OCI-LY7 (cell line): ENCODE data around the gene CNOT10. TPM values are rescaled to one million over a fixed set of nuclear protein-coding genes. Genes with fewer than 3 reads are reported as not detected.
"Not testable (repeated sequence)": the region's sequence is repeated elsewhere in the genome, so short reads cannot be mapped to it uniquely, and the experiment has no call there.

Source experiments
- BruUV-seq: library from RNA; stranded (reverse); fragments of 400-500 nt; replicated peaks from 2 replicates; lab custom pipeline; 2021; lab: Mats Ljungman, UMichigan
- CTCF ChIA-PET: fragments of 300-600 bp; sonication (Branson Sonifier 250); formaldehyde crosslinking; loops from one replicate; lab custom pipeline; 2022; ENCODE audit warnings: antibody characterized with exemption; ENCODE audit not compliant: unreplicated experiment; lab: Charles Lee
- POLR2A ChIA-PET: fragments of 300-600 bp; sonication (Branson Sonifier 250); formaldehyde crosslinking; loops from one replicate; lab custom pipeline; 2022; ENCODE audit warnings: antibody characterized with exemption; lab: Charles Lee
- DNase-seq: peaks from one replicate; pipeline ENCODE4 v3.0.0-alpha.2; 2015; ENCODE audit warnings: low spot score
- H2AFZ ChIP-seq: fragments of 200-600 bp; sonication (generic), shearing (Covaris generic); 2 replicates; pipeline ENCODE4 v1.6.1; 2014; ENCODE audit warnings: mild to moderate bottlenecking, antibody characterized with exemption, low read length, moderate library complexity
- H3K27ac ChIP-seq: fragments of 200-600 bp; sonication (generic); 2 replicates; pipeline ENCODE4 v1.5.1; 2014; ENCODE audit warnings: mixed run types, low read depth, mild to moderate bottlenecking, moderate library complexity, low read length, inconsistent platforms; ENCODE audit not compliant: poor library complexity, severe bottlenecking
- H3K36me3 ChIP-seq: fragments of 200-600 bp; sonication (generic); 2 replicates; pipeline ENCODE4 v1.6.1; 2014; ENCODE audit warnings: mild to moderate bottlenecking, antibody characterized with exemption, low read length, moderate library complexity, mixed read lengths; ENCODE audit not compliant: insufficient read depth
- H3K4me1 ChIP-seq: fragments of 200-600 bp; sonication (generic); 2 replicates; pipeline ENCODE4 v1.5.1; 2014; ENCODE audit warnings: mild to moderate bottlenecking, low read length; ENCODE audit not compliant: insufficient read depth, poor library complexity, severe bottlenecking
- H3K4me2 ChIP-seq: fragments of 200-600 bp; sonication (generic); 2 replicates; pipeline ENCODE4 v1.6.1; 2014; ENCODE audit warnings: mild to moderate bottlenecking, low read length
- H3K4me3 ChIP-seq: fragments of 200-600 bp; sonication (generic); 2 replicates; pipeline ENCODE4 v1.5.1; 2014; ENCODE audit warnings: mild to moderate bottlenecking, low read depth, low read length; ENCODE audit not compliant: poor library complexity, severe bottlenecking
- H3K79me2 ChIP-seq: fragments of 200-600 bp; sonication (generic); 2 replicates; pipeline ENCODE4 v1.6.1; 2016; ENCODE audit warnings: low read depth, mild to moderate bottlenecking, low read length, moderate library complexity, mixed read lengths; ENCODE audit not compliant: insufficient read depth
- H3K9me2 ChIP-seq: fragments of 200-600 bp; sonication (generic); 2 replicates; pipeline ENCODE4 v1.6.1; 2016; ENCODE audit warnings: mild to moderate bottlenecking, low read length, mixed read lengths; ENCODE audit not compliant: insufficient read depth
- H3K9me3 ChIP-seq: fragments of 200-600 bp; sonication (generic); 2 replicates; pipeline ENCODE4 v1.6.1; 2014; ENCODE audit warnings: mild to moderate bottlenecking, mixed run types, low read length, mixed read lengths
- H4K20me1 ChIP-seq: fragments of 200-600 bp; sonication (generic); 2 replicates; pipeline ENCODE4 v1.6.1; 2014; ENCODE audit warnings: mild to moderate bottlenecking, antibody characterized with exemption, low read length, moderate library complexity, mixed read lengths; ENCODE audit not compliant: insufficient read depth
- EZH2phosphoT487 ChIP-seq: fragments of 200-600 bp; sonication (generic); IDR thresholded peaks from 2 replicates; pipeline ENCODE4 v1.6.1; 2018; ENCODE audit warnings: low read depth, borderline replicate concordance, mild to moderate bottlenecking, mixed run types, antibody characterized with exemption, low read length, moderate library complexity, mixed read lengths
- intact Hi-C: fragments of 100-400 bp; cut with micrococcal nuclease; formaldehyde crosslinking; loops from one replicate; pipeline ENCODE4 v1.10.0; 2022; ENCODE audit not compliant: unreplicated experiment
- total RNA-seq, 2 experiments: library from RNA; depleted of rRNA in 1 of 2; stranded (reverse); fragments of >200 nt in 1 of 2; shearing (Covaris generic) in 1 of 2; gene quantifications; 2 replicates each; pipeline ENCODE4 v1.2.3, GENCODE V29; 2014 to 2022
- TF ChIP-seq, protein P1 (sequence below): fragments of 200-600 bp; sonication (generic); conservative IDR thresholded peaks from 2 replicates; pipeline ENCODE4 v1.5.1; 2014; ENCODE audit warnings: mild to moderate bottlenecking, antibody characterized with exemption, low read length, moderate library complexity, mixed read lengths

The CNOT10 gene
- total RNA-seq, 2 experiments from 2014 or later = 56.1 to 60.3 TPM

DNA sequence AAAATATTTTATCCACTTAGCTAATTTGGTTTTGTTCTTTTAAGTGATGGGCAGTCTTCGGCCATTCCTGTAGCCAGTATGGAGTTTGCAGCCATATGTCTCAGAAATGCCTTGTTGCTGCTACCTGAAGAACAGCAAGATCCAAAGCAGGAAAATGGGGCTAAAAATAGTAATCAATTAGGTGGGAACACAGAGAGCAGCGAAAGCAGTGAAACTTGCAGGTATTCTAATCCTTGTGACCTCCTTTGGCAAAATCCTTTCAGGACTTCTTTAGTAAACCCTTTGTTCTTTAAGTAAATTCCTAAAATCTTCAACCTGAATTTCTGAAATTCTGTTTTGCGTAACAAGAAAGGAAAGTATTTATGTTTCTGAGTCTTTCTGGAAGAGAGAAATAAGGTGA is 49.8 kb downstream of the CNOT10 start:
- no peak overlapping the region for H3K4me2 ChIP-seq
- no peaks in the 10 kb centered on the region for H3K9me2 ChIP-seq
- no TSS peak for BruUV-seq
- H4K20me1 ChIP-seq = no peaks in the 10 kb centered on the region
- ChIA-PET POLR2A (interaction anchor here (0.6 kb wide), 3 partner anchors 10 to 456 kb away, joined by 3 to 6 read pairs (median 5); no protein-coding TSS in a partner anchor), CTCF (no interaction called here)
- TF ChIP-seq, protein P1, sequence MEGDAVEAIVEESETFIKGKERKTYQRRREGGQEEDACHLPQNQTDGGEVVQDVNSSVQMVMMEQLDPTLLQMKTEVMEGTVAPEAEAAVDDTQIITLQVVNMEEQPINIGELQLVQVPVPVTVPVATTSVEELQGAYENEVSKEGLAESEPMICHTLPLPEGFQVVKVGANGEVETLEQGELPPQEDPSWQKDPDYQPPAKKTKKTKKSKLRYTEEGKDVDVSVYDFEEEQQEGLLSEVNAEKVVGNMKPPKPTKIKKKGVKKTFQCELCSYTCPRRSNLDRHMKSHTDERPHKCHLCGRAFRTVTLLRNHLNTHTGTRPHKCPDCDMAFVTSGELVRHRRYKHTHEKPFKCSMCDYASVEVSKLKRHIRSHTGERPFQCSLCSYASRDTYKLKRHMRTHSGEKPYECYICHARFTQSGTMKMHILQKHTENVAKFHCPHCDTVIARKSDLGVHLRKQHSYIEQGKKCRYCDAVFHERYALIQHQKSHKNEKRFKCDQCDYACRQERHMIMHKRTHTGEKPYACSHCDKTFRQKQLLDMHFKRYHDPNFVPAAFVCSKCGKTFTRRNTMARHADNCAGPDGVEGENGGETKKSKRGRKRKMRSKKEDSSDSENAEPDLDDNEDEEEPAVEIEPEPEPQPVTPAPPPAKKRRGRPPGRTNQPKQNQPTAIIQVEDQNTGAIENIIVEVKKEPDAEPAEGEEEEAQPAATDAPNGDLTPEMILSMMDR = no peak
- TF ChIP-seq EZH2phosphoT487 = no peak
- intact Hi-C loops = loop anchor here (10.0 kb wide), 1 partner anchor 340 kb away; no protein-coding TSS in a partner anchor
- H3K27ac ChIP-seq = no peak overlapping the region
- peaks cover 77% of the 10 kb centered on the region for H3K36me3 ChIP-seq
- no peak overlapping the region for H2AFZ ChIP-seq
- H3K79me2 ChIP-seq = no peaks in the 10 kb centered on the region
- DNase-seq = no peak
- no peaks in the 10 kb centered on the region for H3K9me3 ChIP-seq
- H3K4me1 ChIP-seq = no peaks in the 10 kb centered on the region
- no peak overlapping the region for H3K4me3 ChIP-seq

DNA sequence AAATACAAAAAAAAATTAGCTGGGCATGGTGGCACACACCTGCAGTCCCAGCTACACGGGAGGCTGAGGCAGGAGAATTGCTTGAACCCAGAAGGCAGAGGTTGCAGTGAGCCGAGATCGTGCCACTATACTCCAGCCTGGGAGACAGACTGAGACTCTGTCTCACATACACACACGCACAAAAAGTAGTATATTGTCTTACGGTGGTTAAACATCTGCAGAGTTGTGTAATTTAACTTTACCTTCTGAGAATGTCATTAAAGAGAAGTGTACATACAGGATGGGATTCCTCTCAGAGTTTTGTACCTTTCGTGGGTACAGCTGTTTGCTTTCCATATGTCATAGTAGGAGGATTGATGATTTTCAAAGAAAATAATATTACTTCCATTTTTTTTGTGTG is 58.5 kb downstream of the CNOT10 start:
- H2AFZ ChIP-seq, H3K9me3 ChIP-seq, H3K9me2 ChIP-seq, H3K27ac ChIP-seq, DNase-seq, H3K4me3 ChIP-seq, BruUV-seq, H3K79me2 ChIP-seq, H3K4me2 ChIP-seq, H3K4me1 ChIP-seq, intact Hi-C loops, H4K20me1 ChIP-seq, CTCF ChIA-PET: not testable (repeated sequence)
- POLR2A ChIA-PET = interaction anchor here (0.7 to 2.3 kb wide), 4 partner anchors 30 to 378 kb away, joined by 3 to 8 read pairs (median 4); no protein-coding TSS in a partner anchor
- peaks cover 61% of the 10 kb centered on the region for H3K36me3 ChIP-seq

DNA sequence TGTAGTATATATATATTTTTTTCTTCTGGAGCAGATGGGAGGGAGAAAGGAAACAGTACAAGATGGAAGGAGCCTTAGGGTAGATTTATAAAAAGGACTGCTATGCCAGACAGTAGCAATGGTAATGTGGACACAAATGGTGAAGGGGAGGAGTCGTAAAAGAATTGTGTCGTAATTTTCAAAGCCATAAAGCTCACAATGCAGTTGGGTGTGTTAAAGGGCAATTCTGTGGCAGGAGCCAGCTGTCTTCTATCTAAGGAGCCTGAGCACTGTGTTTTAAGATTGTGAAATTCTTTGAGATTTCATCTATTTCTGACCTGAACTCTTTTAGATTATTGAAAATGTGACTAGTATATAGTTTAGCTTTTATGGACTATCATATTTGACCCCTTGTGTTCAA is 58.9 kb downstream of the CNOT10 start:
- Histone ChIP-seq H3K27ac (no peak overlapping the region), H3K9me3 (no peaks in the 10 kb centered on the region), H3K4me2 (no peak overlapping the region), H3K79me2 (no peaks in the 10 kb centered on the region), H2AFZ (no peak overlapping the region), H3K36me3 (peaks cover 57% of the 10 kb centered on the region), H3K4me3 (no peak overlapping the region), H4K20me1 (no peaks in the 10 kb centered on the region), H3K9me2 (no peaks in the 10 kb centered on the region), H3K4me1 (no peaks in the 10 kb centered on the region)
- intact Hi-C loops = no loop called here
- POLR2A ChIA-PET = interaction anchor here (0.8 to 2.3 kb wide), 3 partner anchors 30 to 200 kb away, joined by 3 to 8 read pairs (median 5); no protein-coding TSS in a partner anchor
- CTCF ChIA-PET = no interaction called here
- DNase-seq = no peak
- TF ChIP-seq, protein P1 = no peak
- TF ChIP-seq EZH2phosphoT487 = no peak
- TSS peak; percentile 51 for BruUV-seq
